GM19328 (cell line): Measurements from ENCODE around the gene SPSB3.

Experiments
- ATAC-seq: cut with Tn5 transposase; IDR thresholded peaks from one replicate; pipeline ENCODE4 v1.9.1; 2021; ENCODE audit warnings: mild to moderate bottlenecking, moderate library complexity; ENCODE audit not compliant: unreplicated experiment

The SPSB3 gene

DNA sequence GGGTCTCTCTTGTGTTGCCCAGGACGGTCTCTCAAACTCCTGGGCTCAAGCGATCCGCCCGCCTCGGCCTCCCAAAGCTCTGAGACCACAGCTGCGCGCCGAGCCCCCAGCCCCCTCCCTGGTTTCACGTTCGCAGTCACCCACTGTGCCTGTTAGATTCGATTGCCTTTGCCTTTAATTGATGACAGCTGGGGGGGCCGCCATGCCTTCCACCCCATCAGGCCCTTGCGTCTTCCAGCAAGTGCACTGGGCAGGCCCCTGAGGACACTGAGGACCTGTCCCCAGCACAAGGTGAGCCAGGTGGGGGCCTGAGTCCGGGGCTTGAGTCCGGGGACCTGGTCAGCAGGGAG, 7.9 kb upstream of the SPSB3 start:
- ATAC-seq = no peak

DNA sequence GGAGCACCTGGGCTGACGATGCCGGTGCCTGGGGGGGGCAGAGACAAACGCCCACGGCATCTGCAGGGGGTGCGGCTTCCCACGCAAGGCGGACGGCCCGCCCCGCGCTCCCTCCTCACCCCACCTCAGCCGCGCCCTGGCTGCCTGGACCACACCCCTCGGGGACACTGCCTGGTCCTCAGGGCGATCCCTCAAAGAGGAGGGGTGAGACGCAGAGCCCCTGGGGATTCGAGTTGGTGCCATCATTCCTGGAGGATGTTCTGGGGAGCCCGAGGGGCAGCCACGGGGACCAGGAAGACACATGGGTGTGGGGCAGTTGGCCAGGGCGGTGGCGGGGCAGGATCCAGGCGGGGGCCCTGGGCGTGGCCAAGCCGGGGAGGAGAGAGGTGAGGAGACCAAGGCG, 7.3 kb upstream of the SPSB3 start:
- ATAC-seq = no peak

DNA sequence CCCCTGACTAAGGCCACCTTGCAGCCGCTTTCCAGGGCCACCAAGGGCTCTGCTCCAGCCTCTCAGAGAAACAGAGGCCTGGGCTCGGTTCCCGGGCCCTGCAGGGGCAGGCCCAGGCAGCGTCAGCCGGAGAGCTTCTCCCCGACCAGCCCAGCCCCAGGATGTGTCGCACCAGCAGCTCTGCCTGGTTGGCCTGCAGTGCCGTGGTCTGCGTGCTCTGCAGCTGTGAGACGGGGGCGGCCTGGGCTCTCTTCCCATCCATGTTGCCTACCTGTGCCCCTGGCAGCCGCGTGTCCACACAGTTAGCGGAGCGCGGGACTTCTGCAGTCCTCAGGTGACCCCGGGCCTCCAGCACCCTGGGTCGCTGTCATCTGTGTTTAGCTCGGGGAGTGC, 6.3 kb upstream of the SPSB3 start:
- ATAC-seq = no peak

DNA sequence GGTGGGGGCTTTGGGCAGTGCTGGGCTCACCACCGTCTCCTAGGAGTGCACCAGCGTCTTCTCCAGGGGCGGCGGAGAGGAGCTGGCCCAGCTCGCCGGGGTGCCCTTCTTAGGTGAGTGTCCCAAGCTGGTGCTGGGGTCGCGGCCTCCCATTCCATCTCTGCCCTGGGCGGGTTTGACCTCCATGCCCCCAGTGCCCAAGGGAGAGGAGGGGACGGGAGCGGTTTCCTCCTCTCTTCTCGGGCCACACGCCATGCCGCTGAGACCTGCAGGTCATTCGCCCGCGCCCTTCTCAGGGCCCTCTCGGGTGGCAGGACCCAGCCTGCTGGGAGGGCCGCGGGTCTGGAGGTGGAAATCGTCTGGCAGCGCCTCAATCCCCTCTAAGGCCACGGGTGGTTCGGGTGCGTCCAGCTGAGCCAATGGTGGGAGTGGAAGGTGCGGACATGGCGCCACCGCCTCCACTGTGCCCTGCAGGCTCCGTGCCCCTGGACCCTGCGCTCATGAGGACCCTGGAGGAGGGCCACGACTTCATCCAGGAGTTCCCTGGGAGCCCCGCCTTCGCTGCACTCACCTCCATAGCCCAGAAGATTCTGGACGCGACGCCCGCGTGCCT, 5.8 kb upstream of the SPSB3 start:
- ATAC-seq = no peak

DNA sequence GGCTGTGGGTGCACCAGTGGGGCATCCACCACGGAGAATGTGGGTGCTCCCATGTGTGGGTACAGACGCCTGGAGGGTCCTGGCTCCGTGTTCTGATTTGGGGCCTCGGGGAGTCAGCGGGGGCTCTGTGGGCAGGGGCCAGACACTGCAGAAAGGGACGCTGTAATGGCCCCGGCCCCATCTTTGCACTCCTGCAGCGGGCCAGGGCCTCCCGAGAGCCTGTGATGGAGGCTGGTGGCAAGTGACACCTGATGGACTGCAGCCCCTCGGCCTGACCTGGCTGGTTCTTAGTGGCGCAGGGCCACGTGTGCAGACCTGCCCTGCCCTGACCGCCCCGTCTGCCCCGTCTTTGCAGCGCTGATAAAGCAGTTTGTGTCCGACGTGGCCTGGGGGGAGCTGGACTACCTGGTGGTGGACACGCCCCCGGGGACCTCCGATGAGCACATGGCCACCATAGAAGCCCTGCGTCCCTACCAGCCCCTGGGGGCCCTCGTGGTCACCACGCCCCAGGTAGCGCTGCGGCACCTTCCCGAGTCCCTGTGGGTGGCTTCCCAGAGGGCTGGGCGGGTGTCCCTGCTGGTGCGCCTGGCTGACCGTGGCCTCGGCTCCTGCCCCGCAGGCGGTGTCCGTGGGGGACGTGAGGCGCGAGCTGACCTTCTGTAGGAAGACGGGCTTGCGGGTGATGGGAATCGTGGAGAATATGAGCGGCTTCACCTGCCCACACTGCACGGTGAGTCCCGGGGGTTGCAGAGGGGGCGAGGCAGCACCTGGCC, 5.1 kb upstream of the SPSB3 start:
- no peak for ATAC-seq

DNA sequence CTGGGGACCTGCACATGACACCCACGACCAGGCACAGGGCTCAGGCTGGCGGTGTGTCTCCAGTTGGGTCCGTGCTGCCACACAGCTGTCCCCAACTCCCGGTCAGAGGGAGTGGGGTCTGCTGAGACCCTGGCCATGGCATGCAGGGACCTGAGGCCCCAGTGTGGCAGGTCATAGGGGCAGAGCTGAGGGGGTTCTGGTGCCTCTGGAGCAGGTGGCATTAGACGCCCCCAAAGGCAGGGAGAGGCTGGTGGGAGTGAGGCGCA, 4.6 kb upstream of the SPSB3 start:
- no peak for ATAC-seq

DNA sequence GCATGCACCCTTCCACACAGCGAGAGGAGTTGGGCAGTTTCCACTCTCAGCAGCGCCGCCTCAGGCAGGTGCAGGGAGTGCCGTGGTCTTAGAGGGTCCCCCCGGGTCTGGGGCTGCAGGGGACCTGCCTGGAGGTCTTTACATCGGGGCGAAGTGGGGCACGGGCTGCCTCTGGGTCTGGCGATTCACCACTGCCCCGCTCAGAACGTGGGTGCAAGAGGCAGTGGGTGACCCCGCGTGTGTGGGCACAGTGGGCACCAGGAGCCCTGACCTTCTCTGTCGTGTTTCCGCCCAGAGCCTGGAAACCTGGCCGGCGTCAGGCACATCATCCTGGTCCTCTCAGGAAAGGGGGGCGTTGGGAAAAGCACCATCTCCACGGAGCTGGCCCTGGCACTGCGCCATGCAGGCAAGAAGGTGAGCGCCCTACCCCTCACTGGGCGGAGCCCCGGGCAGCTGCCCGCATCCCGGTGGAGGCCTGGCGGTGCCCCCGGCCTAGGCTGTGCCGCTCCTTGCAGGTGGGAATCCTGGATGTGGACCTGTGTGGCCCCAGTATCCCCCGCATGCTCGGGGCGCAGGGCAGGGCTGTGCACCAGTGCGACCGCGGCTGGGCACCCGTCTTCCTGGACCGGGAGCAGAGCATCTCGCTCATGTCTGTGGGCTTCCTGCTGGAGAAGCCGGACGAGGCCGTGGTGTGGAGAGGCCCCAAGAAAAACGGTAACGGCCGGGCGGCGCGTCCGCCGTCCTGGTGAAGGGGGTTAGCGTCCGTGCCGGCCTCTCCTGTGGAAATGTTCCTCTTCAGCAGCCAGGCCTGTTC, 4.1 kb upstream of the SPSB3 start:
- ATAC-seq = no peak

- ATAC-seq = no peak
Measured at GRCh38 chr16:1785846-1786170, 3.4 kb upstream of the SPSB3 start.

DNA sequence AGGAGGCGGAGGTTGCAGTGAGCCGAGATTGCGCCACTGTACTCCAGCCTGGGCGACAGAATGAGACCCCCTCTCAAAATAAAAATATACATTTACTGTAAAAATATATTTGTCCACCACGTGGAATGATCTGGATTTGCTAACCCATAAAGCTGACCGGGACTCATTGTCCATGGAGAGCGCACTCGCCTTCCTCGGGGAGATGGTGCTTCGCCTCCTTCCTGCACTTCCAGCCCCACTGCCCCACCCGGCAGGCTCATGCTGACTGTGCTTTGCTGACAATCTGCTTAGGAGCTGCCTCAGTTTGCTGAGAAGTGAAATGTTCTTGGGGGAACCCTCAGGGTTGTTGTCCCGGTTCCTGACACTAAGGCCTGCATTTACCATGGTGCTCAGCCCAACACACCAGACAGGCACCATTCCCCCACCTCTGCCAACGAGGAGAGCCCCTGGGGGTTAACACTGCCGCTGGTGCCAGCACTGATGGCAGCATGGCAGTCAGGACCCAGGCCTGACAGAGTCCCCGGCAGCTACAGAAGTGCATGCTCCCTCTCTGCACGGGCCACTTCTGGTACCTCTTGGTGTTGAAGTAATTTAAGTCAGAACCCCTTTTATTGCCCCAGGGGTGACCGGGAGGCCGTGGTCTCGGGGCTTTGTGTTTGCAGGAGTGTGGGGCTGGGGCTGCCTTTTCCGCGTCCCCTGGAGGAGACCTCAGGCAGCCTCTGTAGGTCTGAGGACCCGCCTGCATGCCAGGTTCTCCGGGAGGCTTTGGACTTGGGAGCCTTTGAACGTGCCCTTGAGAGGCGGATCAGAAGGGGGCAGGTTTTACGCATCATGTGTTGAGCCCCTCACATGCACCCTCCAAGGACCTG, 2.8 kb upstream of the SPSB3 start:
- ATAC-seq = no peak

GRCh38 chr16:1781758-1782407, 488 bp downstream of the SPSB3 start:
- peak; percentile 6 for ATAC-seq

GRCh38 chr16:1781254-1781653, 1.1 kb downstream of the SPSB3 start:
- ATAC-seq = no peak

- no peak for ATAC-seq
Measured at GRCh38 chr16:1780677-1781072, 1.7 kb downstream of the SPSB3 start.

DNA sequence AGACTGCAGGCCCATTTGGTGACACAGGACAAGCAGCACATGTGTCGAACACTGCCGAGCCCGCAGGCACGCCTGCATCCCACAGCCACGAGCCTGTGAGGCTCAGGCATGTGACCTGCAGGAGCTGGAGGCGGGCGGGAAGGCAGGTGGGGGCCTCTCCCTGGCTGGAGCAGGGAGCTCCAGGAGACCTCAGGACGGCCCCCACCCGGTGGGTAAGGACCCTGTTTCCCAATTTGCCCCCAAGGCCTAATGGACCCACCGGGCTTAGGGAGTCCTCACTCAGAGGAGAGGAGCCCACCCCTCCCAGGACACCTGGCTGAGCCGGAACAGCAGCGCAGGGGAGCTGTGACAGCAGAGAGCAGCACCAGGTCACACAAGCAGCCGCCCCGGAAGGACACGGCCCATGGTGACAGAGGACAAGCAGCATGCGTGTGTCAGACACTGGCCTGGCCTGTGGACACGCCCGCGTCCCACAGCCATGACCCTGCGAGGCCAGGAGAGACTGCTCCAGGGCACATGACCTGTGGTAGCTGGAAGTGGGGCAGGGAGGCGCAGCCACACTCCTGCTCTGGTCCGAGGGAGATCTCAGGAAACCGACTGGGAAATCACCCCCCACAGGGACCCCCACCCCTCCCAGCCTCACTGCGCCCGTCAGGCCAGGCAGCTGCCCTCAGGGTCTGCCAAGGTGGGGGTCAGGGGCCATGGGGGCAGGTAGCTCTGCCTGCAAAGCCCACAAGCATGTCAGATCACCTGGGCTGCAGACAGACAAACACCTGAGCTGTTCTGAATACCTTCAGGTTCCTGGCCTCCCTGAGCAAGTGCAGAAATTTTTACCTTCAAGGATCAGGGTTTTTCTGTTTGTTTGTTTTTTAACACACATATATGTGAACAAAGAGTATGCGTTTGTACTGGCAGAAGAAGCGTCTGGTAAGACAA, 2.4 kb downstream of the SPSB3 start:
- no peak for ATAC-seq

GRCh38 chr16:1779234-1779701, 3.1 kb downstream of the SPSB3 start:
- no peak for ATAC-seq

- ATAC-seq = no peak
Measured at GRCh38 chr16:1778200-1779179, 3.9 kb downstream of the SPSB3 start.

DNA sequence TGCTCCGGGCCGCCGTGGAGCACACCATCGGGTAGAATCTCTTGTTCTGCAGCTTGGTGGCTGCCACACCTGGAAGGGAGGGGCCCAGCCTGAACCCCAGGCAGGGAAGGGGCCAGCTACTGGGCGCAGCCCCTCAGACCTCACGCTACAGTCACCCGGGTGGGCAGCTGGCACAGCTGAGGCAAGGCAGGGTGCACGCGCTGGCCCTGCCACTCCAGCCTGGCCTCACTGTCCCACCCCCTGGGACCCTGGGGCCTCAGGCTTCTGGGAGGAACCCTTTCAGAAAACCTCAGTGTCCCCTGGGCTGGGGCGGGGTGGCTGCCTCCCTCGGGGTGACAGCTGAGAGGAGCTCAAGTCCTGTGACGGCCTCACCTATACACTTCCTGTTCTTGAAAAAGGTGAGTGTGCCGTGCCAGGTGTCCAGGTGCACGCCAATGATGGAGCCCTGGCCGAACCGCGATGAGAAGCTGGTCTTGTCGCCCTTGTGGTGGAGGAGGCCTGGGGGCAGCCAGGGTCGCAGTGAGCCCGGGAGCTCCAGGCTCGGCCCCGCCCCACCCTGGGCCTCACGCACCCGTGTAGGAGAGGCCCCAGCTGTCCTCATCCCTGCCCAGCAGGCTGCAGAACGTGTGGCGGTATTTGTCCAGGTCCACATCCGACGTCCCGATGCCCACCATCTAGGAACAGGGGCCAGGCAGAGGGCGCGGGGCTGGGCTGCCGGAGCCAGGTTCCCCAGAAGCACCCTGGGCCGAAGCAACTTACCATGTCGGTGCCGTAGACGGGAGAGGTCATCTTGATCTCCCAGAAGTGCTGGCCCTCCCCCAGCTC, 4.8 kb downstream of the SPSB3 start:
- ATAC-seq = no peak

DNA sequence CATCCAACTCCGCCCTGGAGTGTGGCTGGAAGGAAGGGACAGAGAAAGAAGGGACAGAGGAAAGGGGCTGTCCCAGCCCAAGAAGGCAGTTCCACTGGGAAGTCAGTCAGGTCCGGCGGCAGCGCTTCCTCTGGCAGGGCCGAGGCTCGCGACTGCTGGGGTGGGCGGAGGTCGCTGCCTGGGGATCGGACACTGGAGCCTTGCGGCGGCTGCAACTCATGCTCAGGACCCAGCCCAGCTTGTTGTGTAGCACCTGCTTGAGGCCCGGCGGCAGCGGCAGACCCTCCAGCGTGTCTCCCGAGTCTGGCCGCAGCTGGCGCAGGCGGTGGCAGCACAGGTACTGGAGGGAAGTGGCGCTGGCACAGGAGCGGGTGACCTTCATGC, 5.4 kb downstream of the SPSB3 start:
- ATAC-seq = no peak

GRCh38 chr16:1776672-1776955, 5.8 kb downstream of the SPSB3 start:
- no peak for ATAC-seq
